Measurements from ENCODE around the gene DDX51. TPM values are rescaled to one million over a fixed set of nuclear protein-coding genes. Genes with fewer than 3 reads are reported as not detected.

DDX51 gene
- total and polyA plus RNA-seq, 2 of the 4 experiments (the other 2 are of a cell fraction), result 3.8 to 14.5 TPM

DNA sequence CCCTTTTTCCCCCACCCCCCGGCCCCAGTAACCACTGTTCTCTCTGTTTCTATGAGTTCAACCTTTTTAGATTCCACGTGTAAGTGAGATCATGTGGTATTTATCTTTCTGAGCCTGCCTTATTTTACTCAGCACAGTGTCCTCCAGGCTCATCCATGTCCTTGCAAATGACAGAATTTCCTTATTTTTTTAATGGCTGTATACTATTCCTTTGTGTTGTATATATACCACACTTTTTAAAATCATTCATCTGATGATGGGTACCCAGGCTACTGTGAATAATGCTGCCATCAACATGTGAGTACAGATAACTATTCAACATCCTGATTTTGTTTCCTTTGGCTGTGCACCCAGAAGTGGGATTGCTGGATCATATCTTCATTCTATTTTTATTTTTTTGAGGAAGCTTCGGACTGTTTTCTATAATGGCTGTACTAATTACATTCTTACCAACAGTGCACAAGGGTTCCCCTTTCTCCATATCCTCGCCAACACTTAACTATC lies 54.7 kb downstream of the DDX51 start:
- in situ Hi-C loops (cut with MboI; ENCODE audit: low sequenced_read_pairs) (no loop called here), intact Hi-C loops (cut with micrococcal nuclease) (no loop called here), dilution Hi-C loops (cut with HindIII; ENCODE audit: low sequenced_read_pairs, unreplicated experiment) (no loop called here)
- TF ChIP-seq MXI1 (IDR thresholded peaks at IDR 0.05; ENCODE audit: borderline replicate concordance, low read depth, low read length), result no peak
- TF ChIP-seq FOS (IDR thresholded peaks at IDR 0.05; ENCODE audit: low read depth, low read length), result no peak
- no peak for TF ChIP-seq MAZ (IDR thresholded peaks at IDR 0.05; ENCODE audit: borderline replicate concordance, low read depth, low read length)
- no peak for TF ChIP-seq RFX5 (IDR thresholded peaks at IDR 0.05; ENCODE audit: low read depth, low read length)
- TF ChIP-seq RCOR1 (IDR thresholded peaks at IDR 0.05; ENCODE audit: insufficient replicate concordance, low read length), result no peak
- TF ChIP-seq, protein P1, sequence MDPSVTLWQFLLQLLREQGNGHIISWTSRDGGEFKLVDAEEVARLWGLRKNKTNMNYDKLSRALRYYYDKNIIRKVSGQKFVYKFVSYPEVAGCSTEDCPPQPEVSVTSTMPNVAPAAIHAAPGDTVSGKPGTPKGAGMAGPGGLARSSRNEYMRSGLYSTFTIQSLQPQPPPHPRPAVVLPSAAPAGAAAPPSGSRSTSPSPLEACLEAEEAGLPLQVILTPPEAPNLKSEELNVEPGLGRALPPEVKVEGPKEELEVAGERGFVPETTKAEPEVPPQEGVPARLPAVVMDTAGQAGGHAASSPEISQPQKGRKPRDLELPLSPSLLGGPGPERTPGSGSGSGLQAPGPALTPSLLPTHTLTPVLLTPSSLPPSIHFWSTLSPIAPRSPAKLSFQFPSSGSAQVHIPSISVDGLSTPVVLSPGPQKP (IDR thresholded peaks at IDR 0.05; ENCODE audit: borderline replicate concordance, low read depth, low read length), result no peak
- TF ChIP-seq, protein P2, sequence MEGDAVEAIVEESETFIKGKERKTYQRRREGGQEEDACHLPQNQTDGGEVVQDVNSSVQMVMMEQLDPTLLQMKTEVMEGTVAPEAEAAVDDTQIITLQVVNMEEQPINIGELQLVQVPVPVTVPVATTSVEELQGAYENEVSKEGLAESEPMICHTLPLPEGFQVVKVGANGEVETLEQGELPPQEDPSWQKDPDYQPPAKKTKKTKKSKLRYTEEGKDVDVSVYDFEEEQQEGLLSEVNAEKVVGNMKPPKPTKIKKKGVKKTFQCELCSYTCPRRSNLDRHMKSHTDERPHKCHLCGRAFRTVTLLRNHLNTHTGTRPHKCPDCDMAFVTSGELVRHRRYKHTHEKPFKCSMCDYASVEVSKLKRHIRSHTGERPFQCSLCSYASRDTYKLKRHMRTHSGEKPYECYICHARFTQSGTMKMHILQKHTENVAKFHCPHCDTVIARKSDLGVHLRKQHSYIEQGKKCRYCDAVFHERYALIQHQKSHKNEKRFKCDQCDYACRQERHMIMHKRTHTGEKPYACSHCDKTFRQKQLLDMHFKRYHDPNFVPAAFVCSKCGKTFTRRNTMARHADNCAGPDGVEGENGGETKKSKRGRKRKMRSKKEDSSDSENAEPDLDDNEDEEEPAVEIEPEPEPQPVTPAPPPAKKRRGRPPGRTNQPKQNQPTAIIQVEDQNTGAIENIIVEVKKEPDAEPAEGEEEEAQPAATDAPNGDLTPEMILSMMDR (conservative IDR thresholded peaks at IDR 0.05; ENCODE audit: low read depth, low read length), result no peak
- no peak for TF ChIP-seq USF2 (IDR thresholded peaks at IDR 0.05; ENCODE audit: low read depth, low read length)
- no peak for TF ChIP-seq SMC3 (IDR thresholded peaks at IDR 0.05; ENCODE audit: low read depth, low read length)
- no peak for TF ChIP-seq CHD1 (IDR thresholded peaks at IDR 0.05; ENCODE audit: low read depth, low read length)
- no peak for TF ChIP-seq MAFK (IDR thresholded peaks at IDR 0.05; ENCODE audit: low read depth, low read length)
- TF ChIP-seq RAD21 (IDR thresholded peaks at IDR 0.05; ENCODE audit: low read length), result no peak
- no peak for TF ChIP-seq NFE2L2 (IDR thresholded peaks at IDR 0.05; ENCODE audit: low read depth, low read length)
- TF ChIP-seq POLR2A (IDR thresholded peaks at IDR 0.05; ENCODE audit: low read depth, low read length), result no peak
- no TSS peak for BruUV-seq (replicated peaks)
- no peak overlapping the region for H3K56ac ChIP-seq (ENCODE audit: extremely low read depth, insufficient read depth, low read length)
- no peak overlapping the region for H3K4ac ChIP-seq (ENCODE audit: low read depth, low read length)
- H3K27me3 ChIP-seq (ENCODE audit: control insufficient read depth, insufficient read depth, low read length), result no peaks in the 10 kb centered on the region
- no peaks in the 10 kb centered on the region; the same call in 1 of the 2 replicates for H3K9me1 ChIP-seq (ENCODE audit: insufficient read depth, low read length)
- CTCF ChIA-PET, result no interaction called here
- no peak overlapping the region for H2BK15ac ChIP-seq (ENCODE audit: low read depth, low read length)
- no peak overlapping the region for H3K14ac ChIP-seq (replicated peaks; ENCODE audit: low read depth, low read length)
- no peak overlapping the region for H2AFZ ChIP-seq (replicated peaks; ENCODE audit: low read length, poor library complexity)
- no peak overlapping the region for H2BK20ac ChIP-seq (ENCODE audit: low read depth, low read length)
- H3K9me3 ChIP-seq (ENCODE audit: control insufficient read depth, insufficient read depth, low read length), result no peaks in the 10 kb centered on the region
- no peak overlapping the region for H2BK120ac ChIP-seq (ENCODE audit: low read depth, low read length)
- H3K9ac ChIP-seq (ENCODE audit: low read depth, low read length), result no peak overlapping the region
- H3K18ac ChIP-seq (ENCODE audit: low read depth, low read length), result no peak overlapping the region
- H2BK5ac ChIP-seq (ENCODE audit: low read depth, low read length, poor library complexity, severe bottlenecking), result no peak overlapping the region
- H3K27ac ChIP-seq (ENCODE audit: insufficient read depth, low read length), result no peak overlapping the region
- POLR2A ChIA-PET (ENCODE audit: unreplicated experiment), result no interaction called here
- H3K4me1 ChIP-seq (ENCODE audit: control insufficient read depth, insufficient read depth, low read length), result peaks cover 4% of the 10 kb centered on the region; the same call in 1 of the 2 replicates
- H4K8ac ChIP-seq (ENCODE audit: low read depth in 2 of 2, low read length in 2 of 2), result no peak overlapping the region
- no peak overlapping the region for H4K91ac ChIP-seq (ENCODE audit: insufficient read depth, low read depth, low read length)
- peaks cover 8 to 29% of the 10 kb centered on the region in 2 experiments; a peak in 3 of 4 replicates for H3K79me1 ChIP-seq (ENCODE audit: low read depth in 1 of 2, low read length in 2 of 2)
- no peak overlapping the region for H3K4me3 ChIP-seq (ENCODE audit: insufficient read depth, low read depth, low read length)
- ATAC-seq (ENCODE audit: low read depth), result no peak
- H3K23ac ChIP-seq (ENCODE audit: low read depth, low read length), result no peak overlapping the region
- H4K20me1 ChIP-seq (ENCODE audit: insufficient read depth, low read length), result no peaks in the 10 kb centered on the region; the same call in 1 of the 2 replicates
- no CpG with 5 or more reads among the region's 4 CpGs for WGBS, 2 experiments (ENCODE audit: extremely low coverage in 2 of 2, insufficient read length in 1 of 2)
- no peak overlapping the region for H2AK9ac ChIP-seq (replicated peaks; ENCODE audit: low read depth, low read length, poor library complexity)
- no peak overlapping the region for H2AK5ac ChIP-seq (ENCODE audit: low read depth, low read length)
- peaks cover 2% of the 10 kb centered on the region; the same call in 1 of the 2 replicates for H3K36me3 ChIP-seq (ENCODE audit: control insufficient read depth, insufficient read depth, low read length)
- DNase-seq, result no peak
- H4K5ac ChIP-seq (ENCODE audit: low read depth, low read length), result no peak overlapping the region
- H3K4me2 ChIP-seq (ENCODE audit: low read depth, low read length), result no peak overlapping the region
